Hepatocyte (in vitro differentiated cells): ENCODE results near the gene PRM3. TPM values are rescaled to one million over a fixed set of nuclear protein-coding genes. Genes with fewer than 3 reads are reported as not detected.
A peak's percentile ranks its signal among the peaks of the same experiment; 100 is the strongest.

Source experiments
- DNase-seq: peaks from one replicate; pipeline ENCODE4 v3.0.0-alpha.2; 2016; ENCODE audit warnings: low spot score
- H2AFZ ChIP-seq: fragments of 200-600 bp; sonication (generic); 2 replicates; pipeline ENCODE4 v1.6.0; 2016; ENCODE audit warnings: antibody characterized with exemption, mild to moderate bottlenecking
- H3K27ac ChIP-seq: fragments of 200-600 bp; sonication (generic); 2 replicates; pipeline ENCODE4 v1.5.1; 2016; ENCODE audit warnings: mild to moderate bottlenecking
- H3K27me3 ChIP-seq: fragments of 200-600 bp; sonication (generic); 2 replicates; pipeline ENCODE4 v1.6.1; 2016
- H3K36me3 ChIP-seq: fragments of 200-600 bp; sonication (generic); replicated peaks from 2 replicates; pipeline ENCODE4 v1.5.1; 2016; ENCODE audit warnings: low read depth; ENCODE audit not compliant: insufficient read depth
- H3K4me1 ChIP-seq: fragments of 200-600 bp; sonication (generic); 2 replicates; pipeline ENCODE4 v1.5.1; 2016; ENCODE audit warnings: mild to moderate bottlenecking, moderate library complexity; ENCODE audit not compliant: insufficient read depth
- H3K4me2 ChIP-seq: fragments of 200-600 bp; sonication (generic); 2 replicates; pipeline ENCODE4 v1.6.0; 2016
- H3K4me3 ChIP-seq: fragments of 200-600 bp; sonication (generic); 2 replicates; pipeline ENCODE4 v1.5.1; 2016; ENCODE audit warnings: mild to moderate bottlenecking
- H3K79me2 ChIP-seq: fragments of 200-600 bp; sonication (generic); 2 replicates; pipeline ENCODE4 v1.6.0; 2017; ENCODE audit warnings: mild to moderate bottlenecking
- H3K9me2 ChIP-seq: fragments of 200-600 bp; sonication (generic); replicated peaks from 2 replicates; pipeline ENCODE4 v1.6.0; 2017; ENCODE audit warnings: mild to moderate bottlenecking; ENCODE audit not compliant: insufficient read depth
- H3K9me3 ChIP-seq: fragments of 200-600 bp; sonication (generic); 2 replicates; pipeline ENCODE4 v1.5.1; 2016; ENCODE audit warnings: low read depth, mild to moderate bottlenecking
- H4K20me1 ChIP-seq: fragments of 200-600 bp; sonication (generic); 2 replicates; pipeline ENCODE4 v1.6.0; 2016; ENCODE audit warnings: mild to moderate bottlenecking; ENCODE audit not compliant: insufficient read depth, poor library complexity, severe bottlenecking
- CTCF ChIP-seq: fragments of 200-600 bp; sonication (generic); IDR thresholded peaks from 2 replicates; pipeline ENCODE4 v1.5.1; 2016; ENCODE audit warnings: antibody characterized with exemption, mild to moderate bottlenecking; ENCODE audit not compliant: poor library complexity
- EZH2 ChIP-seq: fragments of 200-600 bp; sonication (generic); IDR thresholded peaks from 2 replicates; pipeline ENCODE4 v1.6.1; 2016; ENCODE audit warnings: antibody characterized with exemption, mild to moderate bottlenecking, borderline replicate concordance
- EZH2phosphoT487 ChIP-seq: fragments of 200-600 bp; sonication (generic); IDR thresholded peaks from one replicate; pipeline ENCODE4 v1.6.1; 2018; ENCODE audit warnings: antibody characterized with exemption, mild to moderate bottlenecking, low read depth, moderate library complexity; ENCODE audit not compliant: unreplicated experiment, severe bottlenecking
- WGBS: methylation state at CpG from one replicate; pipeline ENCODE4 v1.1.6; 2016; ENCODE audit warnings: low lambda C conversion rate; ENCODE audit errors: missing lambda C conversion rate; 5-methylcytosine and 5-hydroxymethylcytosine counted together
- polyA plus RNA-seq: library from polyadenylated mRNA; unstranded; fragments of >200 nt; fragmentation: Nextera tagmentation; extraction: Ambion mirVana; gene quantifications from 2 replicates; pipeline ENCODE4 v1.2.1, GENCODE V29; 2016
- total RNA-seq: library from RNA; depleted of rRNA; stranded (reverse); fragments of >200 nt; gene quantifications from 2 replicates; pipeline ENCODE4 v1.2.3, GENCODE V29; 2014

PRM3 gene
- total and polyA plus RNA-seq, 2 experiments from 2014 or later: not detected

DNA sequence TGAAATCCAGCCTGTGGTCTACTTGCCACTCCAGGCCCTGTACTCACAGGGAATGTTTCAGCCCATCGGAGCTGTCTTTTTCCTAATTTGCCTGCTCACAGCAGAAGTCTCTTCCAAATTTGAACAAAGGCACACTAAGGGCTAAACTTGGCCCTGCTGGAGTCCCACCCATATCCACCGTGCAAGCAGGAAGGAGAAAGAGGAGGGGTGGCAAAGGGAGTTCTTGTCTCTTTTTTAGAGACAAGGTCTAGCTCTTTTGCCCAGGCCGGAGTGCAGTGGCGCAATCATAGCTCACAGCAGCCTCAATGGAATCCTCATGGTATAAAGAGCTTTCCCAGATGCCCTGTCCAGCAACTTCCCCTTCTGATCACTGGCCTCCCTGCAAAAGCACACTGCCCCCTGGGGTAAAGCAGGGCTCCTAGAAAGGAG is 10.4 kb upstream of the PRM3 start:
- no peak overlapping the region for H3K4me2 ChIP-seq
- H3K4me1 ChIP-seq: peaks cover 6% of the 10 kb centered on the region
- DNase-seq: no peak
- no peak overlapping the region for H3K4me3 ChIP-seq
- no peaks in the 10 kb centered on the region for H3K9me3 ChIP-seq
- 70% methylated on average over 4 of the region's 4 CpGs for WGBS
- H3K9me2 ChIP-seq: no peaks in the 10 kb centered on the region
- no peaks in the 10 kb centered on the region for H3K79me2 ChIP-seq
- no peak overlapping the region for H3K27ac ChIP-seq
- H3K27me3 ChIP-seq: no peaks in the 10 kb centered on the region
- no peak overlapping the region for H2AFZ ChIP-seq
- H3K36me3 ChIP-seq: no peaks in the 10 kb centered on the region
- no peak for TF ChIP-seq EZH2
- no peak for TF ChIP-seq EZH2phosphoT487
- TF ChIP-seq CTCF: no peak
- no peaks in the 10 kb centered on the region for H4K20me1 ChIP-seq

GRCh38 chr16:11280616-11281522 is 7.4 kb upstream of the PRM3 start, which contains the start of gene PRM1:
Gene PRM1, minus strand, starts transcription at chr16:11281330. Its CDS starts 92 bp downstream, at chr16:11281238.
- TF ChIP-seq EZH2: no peak
- TF ChIP-seq EZH2phosphoT487: no peak
- TF ChIP-seq CTCF: no peak
- no peaks in the 10 kb centered on the region for H3K9me3 ChIP-seq
- WGBS: 89% methylated on average over 23 of the region's 25 CpGs
- DNase-seq: no peak
- no peaks in the 10 kb centered on the region for H3K79me2 ChIP-seq
- no peaks in the 10 kb centered on the region for H3K27me3 ChIP-seq
- no peak within 1 kb of the TSS for H3K4me3 ChIP-seq
- no peaks in the 10 kb centered on the region for H3K9me2 ChIP-seq
- H4K20me1 ChIP-seq: no peaks in the 10 kb centered on the region
- no peak within 1 kb of the TSS for H3K4me2 ChIP-seq
- H2AFZ ChIP-seq: no peak within 1 kb of the TSS
- H3K36me3 ChIP-seq: no peaks in the 10 kb centered on the region
- peak within 1 kb of the TSS; percentile 27 for H3K27ac ChIP-seq
- peaks cover 6% of the 10 kb centered on the region for H3K4me1 ChIP-seq

DNA sequence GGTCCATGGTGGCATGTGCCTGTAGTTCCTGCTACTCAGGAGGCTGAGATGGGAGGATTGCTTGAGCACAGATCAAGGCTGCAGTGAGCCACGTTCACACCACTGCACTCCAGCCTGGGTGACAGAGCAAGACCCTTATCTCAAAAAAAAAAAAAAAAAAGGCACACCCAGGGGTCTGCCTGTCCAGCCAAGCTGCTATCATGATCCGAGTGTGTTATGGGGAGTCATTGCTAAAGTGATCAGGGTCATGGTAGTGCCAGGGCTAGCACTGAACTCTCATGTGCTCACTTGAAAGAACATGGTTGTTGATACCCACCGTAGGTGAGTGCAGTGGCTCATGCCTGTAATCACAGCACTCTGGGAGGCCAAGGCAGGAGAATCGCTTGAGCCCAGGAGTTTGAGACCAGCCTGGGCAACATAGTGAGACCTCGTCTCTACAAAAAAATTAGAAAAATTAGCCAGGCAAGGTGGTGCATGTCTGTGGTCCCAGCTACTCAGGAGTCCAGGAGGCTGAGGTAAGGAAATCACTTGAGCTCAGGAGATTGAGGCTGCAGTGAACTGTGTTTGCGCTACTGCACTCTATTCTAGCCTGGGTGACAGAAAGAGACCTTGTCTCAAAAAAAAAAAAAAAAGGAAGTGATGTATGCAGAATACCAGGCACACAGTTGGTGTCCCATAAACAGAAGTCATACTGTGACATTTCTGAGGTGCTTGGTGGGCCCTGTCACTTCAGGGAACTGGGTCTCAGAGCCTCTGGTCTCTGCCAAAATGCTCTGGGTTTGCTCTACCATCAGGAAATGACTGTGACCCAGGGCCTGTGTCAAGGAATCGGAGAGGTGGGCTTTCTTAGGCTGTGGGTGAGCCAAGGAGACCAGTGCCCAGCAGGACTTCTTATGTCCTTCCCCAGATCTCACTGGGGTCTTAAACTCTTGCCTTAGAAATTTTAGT is 5.5 kb upstream of the PRM3 start:
- Histone ChIP-seq H2AFZ (no peak overlapping the region), H3K27me3 (no peaks in the 10 kb centered on the region), H3K9me3 (no peaks in the 10 kb centered on the region), H3K27ac (peak overlapping the region; percentile 68), H3K79me2 (no peaks in the 10 kb centered on the region), H3K4me3 (no peak overlapping the region), H3K9me2 (no peaks in the 10 kb centered on the region), H3K4me2 (peak overlapping the region; percentile 26), H3K36me3 (no peaks in the 10 kb centered on the region), H4K20me1 (no peaks in the 10 kb centered on the region), H3K4me1 (peaks cover 8% of the 10 kb centered on the region)
- 85% methylated on average over 7 of the region's 7 CpGs for WGBS
- no peak for TF ChIP-seq EZH2phosphoT487
- TF ChIP-seq CTCF: no peak
- no peak for TF ChIP-seq EZH2
- DNase-seq: no peak
